SK-N-SH (cell line): ENCODE results near the gene CNOT4. TPM values are rescaled to one million over a fixed set of nuclear protein-coding genes. Genes with fewer than 3 reads are reported as not detected.

Source experiments
- CTCF ChIA-PET: fragments of 300-600, 350-600 bp; formaldehyde crosslinking; extraction: SDS; loops from one replicate; lab custom pipeline; 2021; lab: Yijun Ruan, JAX
- POLR2A ChIA-PET: fragments of 350-600 bp; sonication (Branson Sonifier 250); formaldehyde crosslinking; extraction: SDS; loops from one replicate; lab custom pipeline; 2020; ENCODE audit warnings: antibody characterized with exemption, inconsistent platforms; lab: Yijun Ruan, JAX
- DNase-seq: peaks from one replicate; pipeline ENCODE4 v3.0.0; 2012
- H2AFZ ChIP-seq: fragments of 200-600 bp; sonication (generic); 2 replicates; pipeline ENCODE4 v1.8.1; 2016; ENCODE audit warnings: antibody characterized with exemption, mild to moderate bottlenecking, low read depth
- H3F3A ChIP-seq: fragments of 200-600 bp; sonication (generic); replicated peaks from 2 replicates; pipeline ENCODE3; 2016; ENCODE audit warnings: antibody characterized with exemption, mild to moderate bottlenecking; ENCODE audit not compliant: insufficient read depth
- H3K27ac ChIP-seq, 2 experiments: fragments of 200-500 bp in 1 of 2; fragments of 200-600 bp in 1 of 2; sonication (Bioruptor generic) in 1 of 2; sonication (generic), shearing (Covaris generic) in 1 of 2; 2 replicates each; pipeline versions ENCODE4 v1.5.1 to v1.6.1; 2014 to 2016; ENCODE audit warnings: low read depth in 2 of 2, inconsistent platforms in 1 of 2, low read length in 1 of 2, mild to moderate bottlenecking in 1 of 2, mixed read lengths in 1 of 2
- H3K27me3 ChIP-seq: fragments of 200-600 bp; sonication (generic), shearing (Covaris generic); 2 replicates; pipeline ENCODE4 v1.6.1; 2016; ENCODE audit warnings: mixed run types; ENCODE audit not compliant: insufficient read depth
- H3K36me3 ChIP-seq, 2 experiments: fragments of 200-500 bp in 1 of 2; fragments of 200-600 bp in 1 of 2; sonication (Bioruptor generic) in 1 of 2; sonication (generic) in 1 of 2; replicated peaks in 1 of 2; 2 replicates each; pipeline versions ENCODE3 to v1.5.1; 2014 to 2016; ENCODE audit warnings: low read length in 1 of 2, mild to moderate bottlenecking in 1 of 2; ENCODE audit not compliant: insufficient read depth in 2 of 2, control insufficient read depth in 1 of 2
- H3K4me1 ChIP-seq, 2 experiments: fragments of 200-500 bp in 1 of 2; fragments of 200-600 bp in 1 of 2; sonication (Bioruptor generic) in 1 of 2; sonication (generic), shearing (Covaris generic) in 1 of 2; 2 replicates each; pipeline versions ENCODE4 v1.5.1 to v1.6.1; 2014 to 2016; ENCODE audit warnings: low read depth in 1 of 2, low read length in 1 of 2, mixed run types in 1 of 2; ENCODE audit not compliant: insufficient read depth in 2 of 2, control insufficient read depth in 1 of 2
- H3K4me2 ChIP-seq: fragments of 200-600 bp; sonication (generic), shearing (Covaris generic); 2 replicates; pipeline ENCODE4 v1.6.1; 2017; ENCODE audit warnings: mixed run types
- H3K4me3 ChIP-seq, 2 experiments: fragments of 200-500 bp in 1 of 2; fragments of 200-600 bp in 1 of 2; sonication (Bioruptor generic) in 1 of 2; sonication (generic), shearing (Covaris generic) in 1 of 2; 2 replicates each; pipeline versions ENCODE4 v1.5.1 to v1.8.1; 2014 to 2016; ENCODE audit warnings: low read depth in 2 of 2, inconsistent platforms in 1 of 2, low read length in 1 of 2, mild to moderate bottlenecking in 1 of 2, mixed read lengths in 1 of 2, moderate library complexity in 1 of 2
- H3K79me2 ChIP-seq: fragments of 200-600 bp; sonication (generic); 2 replicates; pipeline ENCODE4 v1.8.1; 2017; ENCODE audit warnings: mild to moderate bottlenecking; ENCODE audit not compliant: insufficient read depth
- H3K9ac ChIP-seq: fragments of 200-600 bp; sonication (generic); 2 replicates; pipeline ENCODE4 v1.6.1; 2017; ENCODE audit warnings: mixed run types
- H3K9me2 ChIP-seq: fragments of 200-600 bp; sonication (generic); 2 replicates; pipeline ENCODE4 v1.6.1; 2017; ENCODE audit warnings: mixed run types
- H3K9me3 ChIP-seq: fragments of 200-600 bp; sonication (generic); 2 replicates; pipeline ENCODE4 v1.6.1; 2017; ENCODE audit warnings: mixed run types, mild to moderate bottlenecking, moderate library complexity
- H4K20me1 ChIP-seq: fragments of 200-600 bp; sonication (generic); 2 replicates; pipeline ENCODE4 v1.6.1; 2017; ENCODE audit warnings: mild to moderate bottlenecking, mixed run types; ENCODE audit not compliant: insufficient read depth
- ELF1 ChIP-seq: IDR thresholded peaks from 2 replicates; pipeline ENCODE4 v1.4.0; 2012
- EP300 ChIP-seq, 2 experiments: IDR thresholded peaks; 2 replicates each; pipeline versions ENCODE4 v1.4.0 to v1.6.1; 2012; ENCODE audit warnings: borderline replicate concordance in 1 of 2, low read depth in 1 of 2, low read length in 1 of 2
- FOXM1 ChIP-seq: IDR thresholded peaks from 2 replicates; pipeline ENCODE4 v1.4.0; 2012; ENCODE audit warnings: low read depth, mild to moderate bottlenecking
- GABPA ChIP-seq: IDR thresholded peaks from 2 replicates; pipeline ENCODE4 v1.4.0; 2012; ENCODE audit warnings: low read depth, mild to moderate bottlenecking
- MEF2A ChIP-seq: IDR thresholded peaks from 2 replicates; pipeline ENCODE4 v1.4.0; 2012; ENCODE audit warnings: low read depth, borderline replicate concordance
- RAD21 ChIP-seq: IDR thresholded peaks from 2 replicates; pipeline ENCODE4 v1.6.1; 2012; ENCODE audit warnings: mild to moderate bottlenecking, low read length
- RXRA ChIP-seq: IDR thresholded peaks from 2 replicates; pipeline ENCODE4 v1.4.0; 2012; ENCODE audit warnings: low read depth, mild to moderate bottlenecking, borderline replicate concordance
- SIN3A ChIP-seq: IDR thresholded peaks from 2 replicates; pipeline ENCODE4 v1.6.1; 2012; ENCODE audit warnings: low read depth, mild to moderate bottlenecking, low read length, moderate library complexity, borderline replicate concordance
- SMC3 ChIP-seq: IDR thresholded peaks from 2 replicates; pipeline ENCODE4 v1.6.1; 2012; ENCODE audit warnings: low read depth, low read length, improper control_type of control experiment
- TCF12 ChIP-seq: IDR thresholded peaks from 2 replicates; pipeline ENCODE4 v1.4.0; 2012
- TEAD4 ChIP-seq: IDR thresholded peaks from 2 replicates; pipeline ENCODE4 v1.4.0; 2012; ENCODE audit warnings: mild to moderate bottlenecking, borderline replicate concordance; ENCODE audit not compliant: insufficient read depth
- YY1 ChIP-seq: IDR thresholded peaks from 2 replicates; pipeline ENCODE4 v1.4.0; 2012; ENCODE audit warnings: low read depth, mild to moderate bottlenecking
- WGBS: methylation state at CpG from one replicate; pipeline ENCODE4 v1.1.6; 2017; ENCODE audit warnings: low lambda C conversion rate; 5-methylcytosine and 5-hydroxymethylcytosine counted together
- polyA plus RNA-seq, 3 experiments: library from polyadenylated mRNA; depleted of rRNA; stranded (reverse); fragments of >200 nt; gene quantifications; 2 replicates each; pipeline ENCODE4 v1.2.3, GENCODE V29; 2012
- TF ChIP-seq, protein P1 (sequence below): fragments of 200-600 bp; sonication (generic); IDR thresholded peaks from 2 replicates; pipeline ENCODE4 v1.6.1; 2017; ENCODE audit warnings: antibody characterized with exemption, mild to moderate bottlenecking, moderate library complexity
- TF ChIP-seq, protein P2 (sequence below): IDR thresholded peaks from 2 replicates; pipeline ENCODE4 v1.4.0; 2012; ENCODE audit warnings: low read depth, borderline replicate concordance
- TF ChIP-seq, protein P3 (sequence below): IDR thresholded peaks from 2 replicates; pipeline ENCODE4 v1.4.0; 2012; ENCODE audit warnings: low read depth, borderline replicate concordance
- TF ChIP-seq, protein P4 (sequence below): fragments of 150-350 bp; IDR thresholded peaks from 2 replicates; pipeline ENCODE4 v1.6.1; 2016; ENCODE audit warnings: mild to moderate bottlenecking, low read depth, low read length
- TF ChIP-seq, protein P5 (sequence below): fragments of 150-350 bp; IDR thresholded peaks from 2 replicates; pipeline ENCODE4 v1.6.1; 2017; ENCODE audit warnings: antibody characterized with exemption, low read length, low read depth, borderline replicate concordance

The CNOT4 gene
- polyA plus RNA-seq, 1 of the 3 experiments (the other 2 are of a cell fraction), result 8.0 TPM

DNA sequence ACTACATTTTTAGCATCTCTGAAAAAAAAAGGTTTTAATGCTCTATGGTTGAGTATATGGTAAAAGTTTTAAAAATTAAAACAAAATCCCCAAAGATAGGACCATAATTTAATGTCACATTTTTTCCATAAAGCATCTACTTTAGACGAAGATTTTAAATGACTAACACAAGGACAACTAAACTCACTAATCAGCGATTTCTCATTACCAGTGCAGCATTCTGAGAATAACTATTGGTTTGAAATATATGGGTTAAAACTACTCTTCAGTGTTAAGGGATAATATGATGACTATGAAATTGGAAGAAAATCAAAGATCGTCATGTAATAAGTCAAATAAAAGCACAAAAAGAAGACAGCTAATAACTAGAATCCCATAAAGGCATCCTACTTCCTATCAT lies 118.4 kb downstream of the CNOT4 start:
- peaks cover 0 to 27% of the 10 kb centered on the region in 2 experiments; a peak in 3 of 4 replicates for H3K4me1 ChIP-seq
- POLR2A ChIA-PET, result no interaction called here
- H3K79me2 ChIP-seq, result no peaks in the 10 kb centered on the region
- no peak overlapping the region for H3K9ac ChIP-seq
- no peak overlapping the region for H3K4me3 ChIP-seq
- peaks cover 53 to 56% of the 10 kb centered on the region in 2 experiments for H3K36me3 ChIP-seq
- no peak overlapping the region for H3K4me2 ChIP-seq
- no peak overlapping the region for H3K27ac ChIP-seq
- H3K9me3 ChIP-seq, result no peaks in the 10 kb centered on the region
- WGBS, result 94% methylated on average over 3 of the region's 3 CpGs
- H3K9me2 ChIP-seq, result no peaks in the 10 kb centered on the region
- H3F3A ChIP-seq, result peaks cover 12% of the 10 kb centered on the region
- H2AFZ ChIP-seq, result no peak overlapping the region
- TF ChIP-seq RAD21, result no peak
- no peak for TF ChIP-seq TEAD4
- TF ChIP-seq, protein P1, sequence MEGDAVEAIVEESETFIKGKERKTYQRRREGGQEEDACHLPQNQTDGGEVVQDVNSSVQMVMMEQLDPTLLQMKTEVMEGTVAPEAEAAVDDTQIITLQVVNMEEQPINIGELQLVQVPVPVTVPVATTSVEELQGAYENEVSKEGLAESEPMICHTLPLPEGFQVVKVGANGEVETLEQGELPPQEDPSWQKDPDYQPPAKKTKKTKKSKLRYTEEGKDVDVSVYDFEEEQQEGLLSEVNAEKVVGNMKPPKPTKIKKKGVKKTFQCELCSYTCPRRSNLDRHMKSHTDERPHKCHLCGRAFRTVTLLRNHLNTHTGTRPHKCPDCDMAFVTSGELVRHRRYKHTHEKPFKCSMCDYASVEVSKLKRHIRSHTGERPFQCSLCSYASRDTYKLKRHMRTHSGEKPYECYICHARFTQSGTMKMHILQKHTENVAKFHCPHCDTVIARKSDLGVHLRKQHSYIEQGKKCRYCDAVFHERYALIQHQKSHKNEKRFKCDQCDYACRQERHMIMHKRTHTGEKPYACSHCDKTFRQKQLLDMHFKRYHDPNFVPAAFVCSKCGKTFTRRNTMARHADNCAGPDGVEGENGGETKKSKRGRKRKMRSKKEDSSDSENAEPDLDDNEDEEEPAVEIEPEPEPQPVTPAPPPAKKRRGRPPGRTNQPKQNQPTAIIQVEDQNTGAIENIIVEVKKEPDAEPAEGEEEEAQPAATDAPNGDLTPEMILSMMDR, result no peak
- TF ChIP-seq MEF2A, result no peak
- TF ChIP-seq ELF1, result no peak
- DNase-seq, result no peak
- CTCF ChIA-PET, result interaction anchor here (1.0 to 2.3 kb wide), 3 partner anchors 9 to 117 kb away, joined by 3 to 10 read pairs (median 7); no protein-coding TSS in a partner anchor
- H3K27me3 ChIP-seq, result no peaks in the 10 kb centered on the region
- H4K20me1 ChIP-seq, result no peaks in the 10 kb centered on the region

DNA sequence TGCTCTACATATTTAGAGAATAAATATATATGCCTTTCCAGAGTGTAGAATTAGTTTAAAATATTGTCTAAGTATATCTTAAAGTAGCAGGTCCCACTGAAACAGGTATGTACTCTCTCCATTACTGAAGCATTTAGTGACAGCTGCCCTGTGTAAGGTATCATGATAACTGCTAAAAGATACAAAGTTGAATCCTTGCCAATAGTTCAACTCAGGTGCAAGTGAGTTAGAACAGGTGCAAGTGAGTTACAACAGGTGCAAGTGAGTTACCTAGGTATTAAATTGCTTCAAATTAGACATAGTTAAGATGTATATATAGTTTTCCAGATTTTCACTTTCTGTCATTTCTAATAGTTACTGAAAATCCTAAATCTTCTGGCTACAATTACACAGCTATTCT lies 119.1 kb downstream of the CNOT4 start:
- Histone ChIP-seq H3K4me1 (peaks cover 0 to 29% of the 10 kb centered on the region in 2 experiments; a peak in 3 of 4 replicates), H3K27me3 (no peaks in the 10 kb centered on the region), H3F3A (peaks cover 12% of the 10 kb centered on the region), H3K9ac (no peak overlapping the region), H4K20me1 (no peaks in the 10 kb centered on the region), H3K36me3 (peaks cover 53 to 56% of the 10 kb centered on the region in 2 experiments), H3K4me3 (no peak overlapping the region), H3K4me2 (no peak overlapping the region), H2AFZ (no peak overlapping the region), H3K27ac (peak overlapping the region in 1 of 2 experiments; percentile 84; a peak in 2 of 4 replicates), H3K9me3 (no peaks in the 10 kb centered on the region), H3K79me2 (no peaks in the 10 kb centered on the region), H3K9me2 (no peaks in the 10 kb centered on the region)
- ChIA-PET POLR2A (no interaction called here), CTCF (interaction anchor here (1.0 to 2.3 kb wide), 4 partner anchors 9 to 116 kb away, joined by 3 to 10 read pairs (median 5); no protein-coding TSS in a partner anchor)
- no peak for DNase-seq
- TF ChIP-seq, protein P2, sequence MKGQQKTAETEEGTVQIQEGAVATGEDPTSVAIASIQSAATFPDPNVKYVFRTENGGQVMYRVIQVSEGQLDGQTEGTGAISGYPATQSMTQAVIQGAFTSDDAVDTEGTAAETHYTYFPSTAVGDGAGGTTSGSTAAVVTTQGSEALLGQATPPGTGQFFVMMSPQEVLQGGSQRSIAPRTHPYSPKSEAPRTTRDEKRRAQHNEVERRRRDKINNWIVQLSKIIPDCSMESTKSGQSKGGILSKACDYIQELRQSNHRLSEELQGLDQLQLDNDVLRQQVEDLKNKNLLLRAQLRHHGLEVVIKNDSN, result no peak
- TF ChIP-seq, protein P3, sequence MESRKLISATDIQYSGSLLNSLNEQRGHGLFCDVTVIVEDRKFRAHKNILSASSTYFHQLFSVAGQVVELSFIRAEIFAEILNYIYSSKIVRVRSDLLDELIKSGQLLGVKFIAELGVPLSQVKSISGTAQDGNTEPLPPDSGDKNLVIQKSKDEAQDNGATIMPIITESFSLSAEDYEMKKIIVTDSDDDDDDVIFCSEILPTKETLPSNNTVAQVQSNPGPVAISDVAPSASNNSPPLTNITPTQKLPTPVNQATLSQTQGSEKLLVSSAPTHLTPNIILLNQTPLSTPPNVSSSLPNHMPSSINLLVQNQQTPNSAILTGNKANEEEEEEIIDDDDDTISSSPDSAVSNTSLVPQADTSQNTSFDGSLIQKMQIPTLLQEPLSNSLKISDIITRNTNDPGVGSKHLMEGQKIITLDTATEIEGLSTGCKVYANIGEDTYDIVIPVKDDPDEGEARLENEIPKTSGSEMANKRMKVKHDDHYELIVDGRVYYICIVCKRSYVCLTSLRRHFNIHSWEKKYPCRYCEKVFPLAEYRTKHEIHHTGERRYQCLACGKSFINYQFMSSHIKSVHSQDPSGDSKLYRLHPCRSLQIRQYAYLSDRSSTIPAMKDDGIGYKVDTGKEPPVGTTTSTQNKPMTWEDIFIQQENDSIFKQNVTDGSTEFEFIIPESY, result no peak
- no peak for TF ChIP-seq SIN3A
- no peak for TF ChIP-seq EP300 (IDR thresholded peaks at IDR 0.05; ENCODE audit: borderline replicate concordance in 1 of 2, low read depth in 1 of 2, low read length in 1 of 2)
- TF ChIP-seq YY1, result no peak
- no peak for TF ChIP-seq TEAD4
- TF ChIP-seq TCF12, result no peak
- TF ChIP-seq, protein P4, sequence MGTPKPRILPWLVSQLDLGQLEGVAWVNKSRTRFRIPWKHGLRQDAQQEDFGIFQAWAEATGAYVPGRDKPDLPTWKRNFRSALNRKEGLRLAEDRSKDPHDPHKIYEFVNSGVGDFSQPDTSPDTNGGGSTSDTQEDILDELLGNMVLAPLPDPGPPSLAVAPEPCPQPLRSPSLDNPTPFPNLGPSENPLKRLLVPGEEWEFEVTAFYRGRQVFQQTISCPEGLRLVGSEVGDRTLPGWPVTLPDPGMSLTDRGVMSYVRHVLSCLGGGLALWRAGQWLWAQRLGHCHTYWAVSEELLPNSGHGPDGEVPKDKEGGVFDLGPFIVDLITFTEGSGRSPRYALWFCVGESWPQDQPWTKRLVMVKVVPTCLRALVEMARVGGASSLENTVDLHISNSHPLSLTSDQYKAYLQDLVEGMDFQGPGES, result no peak
- TF ChIP-seq FOXM1, result no peak
- TF ChIP-seq RXRA, result no peak
- TF ChIP-seq SMC3, result no peak
- TF ChIP-seq GABPA, result no peak
- TF ChIP-seq, protein P5, sequence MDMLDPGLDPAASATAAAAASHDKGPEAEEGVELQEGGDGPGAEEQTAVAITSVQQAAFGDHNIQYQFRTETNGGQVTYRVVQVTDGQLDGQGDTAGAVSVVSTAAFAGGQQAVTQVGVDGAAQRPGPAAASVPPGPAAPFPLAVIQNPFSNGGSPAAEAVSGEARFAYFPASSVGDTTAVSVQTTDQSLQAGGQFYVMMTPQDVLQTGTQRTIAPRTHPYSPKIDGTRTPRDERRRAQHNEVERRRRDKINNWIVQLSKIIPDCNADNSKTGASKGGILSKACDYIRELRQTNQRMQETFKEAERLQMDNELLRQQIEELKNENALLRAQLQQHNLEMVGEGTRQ, result no peak
